ENCODE results near the gene RC3H1. TPM values are rescaled to one million over a fixed set of nuclear protein-coding genes. Genes with fewer than 3 reads are reported as not detected.

RC3H1 gene
- total and polyA plus RNA-seq, 2 of the 8 experiments (the other 6 are each of a cell fraction or from before 2014, with no cell fraction given), result 7.4 to 32.2 TPM

- TF ChIP-seq CHD1 (IDR thresholded peaks at IDR 0.05; ENCODE audit: low read depth, low read length) (no peak), SAP30 (IDR thresholded peaks at IDR 0.05; ENCODE audit: insufficient read depth, insufficient replicate concordance, low read length) (no peak), KDM1A (IDR thresholded peaks at IDR 0.05; ENCODE audit: borderline replicate concordance, low read length) (no peak), ZNF274 (IDR thresholded peaks at IDR 0.05; ENCODE audit: borderline replicate concordance, extremely low read depth, low read length) (no peak), JUN (IDR thresholded peaks at IDR 0.05; ENCODE audit: low read depth, low read length) (no peak), MAX (IDR thresholded peaks at IDR 0.05) (no peak), SIX5 (IDR thresholded peaks at IDR 0.05; ENCODE audit: low read depth, low read length) (no peak)
These were observed 48.5 kb upstream of the RC3H1 start (continued) for GRCh38 chr1:174070614-174071013.

Measured in H1 (cell line).